MM.1S (cell line): ENCODE data around the gene SLFN12.

Source experiments
- CTCF ChIP-seq: fragments of 300-600 bp; sonication (generic); IDR thresholded peaks from 2 replicates; pipeline ENCODE4 v1.5.1; 2016; ENCODE audit warnings: antibody characterized with exemption, low read length, mixed read lengths
- EZH2 ChIP-seq: fragments of 300-600 bp; sonication (generic); optimal IDR thresholded peaks from 2 replicates; pipeline ENCODE3; 2017; ENCODE audit warnings: low read depth, mild to moderate bottlenecking, antibody characterized with exemption, low read length, mixed read lengths
- EZH2phosphoT487 ChIP-seq: fragments of 300-600 bp; sonication (generic); IDR thresholded peaks from 2 replicates; pipeline ENCODE4 v1.6.1; 2018; ENCODE audit warnings: antibody characterized with exemption, low read length

- TF ChIP-seq CTCF (no peak), EZH2phosphoT487 (no peak), EZH2 (no peak)
Observed at GRCh38 chr17:35433075-35433894, 985 bp upstream of the SLFN12 start.
